PC-3 (cell line): Measurements from ENCODE around the gene FRA10AC1. TPM values are rescaled to one million over a fixed set of nuclear protein-coding genes. Genes with fewer than 3 reads are reported as not detected.

Experiments used
- ATAC-seq: fragments of 200-7000 bp; cut with Tn5 transposase; 2 replicates; pipeline ENCODE4 v1.9.1; 2020; ENCODE audit warnings: mild to moderate bottlenecking, moderate library complexity
- BruUV-seq: library from RNA; stranded (reverse); fragments of 400-500 nt; replicated peaks from 2 replicates; lab custom pipeline; 2021; lab: Mats Ljungman, UMichigan
- CTCF ChIA-PET: fragments of 300-600 bp; sonication (Branson Sonifier 250); formaldehyde crosslinking; loops from one replicate; lab custom pipeline; 2022; ENCODE audit warnings: antibody characterized with exemption; lab: Charles Lee
- POLR2A ChIA-PET: fragments of 300-600 bp; sonication (Branson Sonifier 250); formaldehyde crosslinking; loops from one replicate; lab custom pipeline; 2022; ENCODE audit warnings: antibody characterized with exemption; ENCODE audit not compliant: unreplicated experiment; lab: Charles Lee
- DNase-seq: peaks from one replicate; pipeline ENCODE4 v3.0.0-alpha.2; 2015
- H2AFZ ChIP-seq: fragments of 300-600 bp; sonication (generic); 2 replicates; pipeline ENCODE4 v1.6.0; 2016; ENCODE audit warnings: antibody characterized with exemption, low read length
- H3F3A ChIP-seq: fragments of 300-600 bp; sonication (generic); one replicate; pipeline ENCODE4 v1.6.0; 2017; ENCODE audit warnings: antibody characterized with exemption, low read length, control low read depth, mild to moderate bottlenecking; ENCODE audit not compliant: unreplicated experiment
- H3K27ac ChIP-seq: fragments of 300-600 bp; sonication (generic); 2 replicates; pipeline ENCODE4 v1.5.1; 2016; ENCODE audit warnings: mild to moderate bottlenecking, low read length
- H3K27me3 ChIP-seq: fragments of 300-600 bp; sonication (generic); 2 replicates; pipeline ENCODE4 v1.6.1; 2016; ENCODE audit warnings: low read length, mixed read lengths
- H3K36me3 ChIP-seq: fragments of 300-600 bp; sonication (generic); 2 replicates; pipeline ENCODE4 v1.6.1; 2016; ENCODE audit warnings: low read depth, mixed run types, low read length, mixed read lengths
- H3K4me1 ChIP-seq: fragments of 300-600 bp; sonication (generic); 2 replicates; pipeline ENCODE4 v1.5.1; 2016; ENCODE audit warnings: low read length; ENCODE audit not compliant: insufficient read depth
- H3K4me2 ChIP-seq: fragments of 300-600 bp; sonication (generic); 2 replicates; pipeline ENCODE4 v1.6.0; 2016; ENCODE audit warnings: low read length
- H3K4me3 ChIP-seq: fragments of 300-600 bp; sonication (generic); 2 replicates; pipeline ENCODE4 v1.5.1; 2016; ENCODE audit warnings: mild to moderate bottlenecking, low read length, mixed read lengths
- H3K79me2 ChIP-seq: fragments of 300-600 bp; sonication (generic); 2 replicates; pipeline ENCODE4 v1.6.1; 2017; ENCODE audit warnings: low read length, mixed read lengths
- H3K9ac ChIP-seq: fragments of 300-600 bp; sonication (generic); 2 replicates; pipeline ENCODE4 v1.6.0; 2016; ENCODE audit warnings: mild to moderate bottlenecking, low read length
- H3K9me2 ChIP-seq: fragments of 300-600 bp; sonication (generic); replicated peaks from 2 replicates; pipeline ENCODE4 v1.6.1; 2016; ENCODE audit warnings: mixed run types, low read length, mixed read lengths
- H3K9me3 ChIP-seq: fragments of 300-600 bp; sonication (generic); 2 replicates; pipeline ENCODE4 v1.6.1; 2016; ENCODE audit warnings: low read length, mixed read lengths
- H4K20me1 ChIP-seq: fragments of 300-600 bp; sonication (generic); 2 replicates; pipeline ENCODE4 v1.6.1; 2016; ENCODE audit warnings: low read length, mixed read lengths
- EZH2 ChIP-seq: fragments of 300-600 bp; sonication (generic); IDR thresholded peaks from one replicate; pipeline ENCODE4 v1.6.1; 2017; ENCODE audit warnings: antibody characterized with exemption, mild to moderate bottlenecking, low read length; ENCODE audit not compliant: unreplicated experiment
- EZH2phosphoT487 ChIP-seq: fragments of 300-600 bp; sonication (generic); IDR thresholded peaks from 2 replicates; pipeline ENCODE4 v1.6.1; 2018; ENCODE audit warnings: mild to moderate bottlenecking, antibody characterized with exemption, low read length, borderline replicate concordance
- intact Hi-C: fragments of 100-400 bp; cut with micrococcal nuclease; formaldehyde crosslinking; loops from 2 replicates; pipeline ENCODE4 v1.9.0; 2023
- total RNA-seq: library from RNA; depleted of rRNA; stranded (reverse); fragments of >200 nt; gene quantifications from 2 replicates; pipeline ENCODE4 v1.2.3, GENCODE V29; 2014
- TF ChIP-seq, protein P1 (sequence below): fragments of 300-600 bp; sonication (generic); conservative IDR thresholded peaks from 2 replicates; pipeline ENCODE4 v1.5.1; 2017; ENCODE audit warnings: antibody characterized with exemption, low read depth, mild to moderate bottlenecking, low read length

The FRA10AC1 gene
- total RNA-seq, 1 experiment from 2014 or later = 3.8 TPM

DNA sequence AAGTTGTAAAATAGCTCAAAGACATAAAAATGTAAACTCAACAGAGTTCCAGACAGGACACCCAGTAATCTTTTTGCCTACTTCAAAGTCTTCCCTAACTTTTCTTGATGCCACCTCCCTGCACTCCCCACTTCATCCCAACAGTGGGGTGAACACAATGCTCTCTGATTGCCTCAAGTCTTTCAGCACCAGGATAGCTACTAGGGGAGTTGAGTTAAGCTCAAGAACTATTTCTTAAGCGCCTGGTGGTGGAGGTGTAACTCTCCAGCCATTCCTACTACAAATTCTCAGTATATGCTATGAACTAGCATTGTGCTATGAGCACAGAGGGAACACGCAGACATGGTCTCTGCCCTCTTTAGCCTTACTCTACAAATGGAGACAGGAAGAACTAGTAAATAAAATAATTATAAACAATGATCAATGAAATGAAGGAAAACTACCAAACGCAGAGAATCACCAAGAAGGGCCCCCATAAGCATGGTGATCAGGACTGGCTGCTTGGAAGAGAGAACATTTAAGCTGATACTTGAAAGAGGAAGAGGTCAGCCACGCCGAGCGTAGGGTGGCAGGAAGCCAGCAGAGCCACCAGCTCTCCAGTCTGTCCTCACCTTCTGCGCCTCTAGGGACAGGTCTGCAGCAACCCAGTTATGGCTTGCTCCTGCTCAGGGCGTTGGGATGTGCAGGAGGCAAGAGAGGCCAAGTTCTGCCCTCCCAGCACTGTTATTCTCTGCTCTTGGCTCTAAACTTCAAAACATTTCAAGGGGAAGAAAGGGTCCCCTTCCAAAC, 16.7 kb upstream of the FRA10AC1 start:
- H3K27me3 ChIP-seq = no peaks in the 10 kb centered on the region
- H3K4me1 ChIP-seq = peaks cover 5% of the 10 kb centered on the region; the same call in 1 of the 2 replicates
- H3K9me2 ChIP-seq = no peaks in the 10 kb centered on the region
- no peak overlapping the region for H3K27ac ChIP-seq
- H3K9me3 ChIP-seq = no peaks in the 10 kb centered on the region
- intact Hi-C loops = no loop called here
- no peaks in the 10 kb centered on the region for H3K79me2 ChIP-seq
- no peak overlapping the region for H3K9ac ChIP-seq
- no TSS peak for BruUV-seq
- no peaks in the 10 kb centered on the region for H3K36me3 ChIP-seq
- ATAC-seq = no peak
- H3F3A ChIP-seq = no peaks in the 10 kb centered on the region
- H4K20me1 ChIP-seq = no peaks in the 10 kb centered on the region
- H2AFZ ChIP-seq = no peak overlapping the region
- ChIA-PET CTCF (interaction anchor here (0.6 kb wide), 1 partner anchor 13 kb away, joined by 5 read pairs; no protein-coding TSS in a partner anchor), POLR2A (no interaction called here)
- H3K4me2 ChIP-seq = no peak overlapping the region
- DNase-seq = no peak
- no peak for TF ChIP-seq EZH2
- TF ChIP-seq EZH2phosphoT487 = no peak
- TF ChIP-seq, protein P1, sequence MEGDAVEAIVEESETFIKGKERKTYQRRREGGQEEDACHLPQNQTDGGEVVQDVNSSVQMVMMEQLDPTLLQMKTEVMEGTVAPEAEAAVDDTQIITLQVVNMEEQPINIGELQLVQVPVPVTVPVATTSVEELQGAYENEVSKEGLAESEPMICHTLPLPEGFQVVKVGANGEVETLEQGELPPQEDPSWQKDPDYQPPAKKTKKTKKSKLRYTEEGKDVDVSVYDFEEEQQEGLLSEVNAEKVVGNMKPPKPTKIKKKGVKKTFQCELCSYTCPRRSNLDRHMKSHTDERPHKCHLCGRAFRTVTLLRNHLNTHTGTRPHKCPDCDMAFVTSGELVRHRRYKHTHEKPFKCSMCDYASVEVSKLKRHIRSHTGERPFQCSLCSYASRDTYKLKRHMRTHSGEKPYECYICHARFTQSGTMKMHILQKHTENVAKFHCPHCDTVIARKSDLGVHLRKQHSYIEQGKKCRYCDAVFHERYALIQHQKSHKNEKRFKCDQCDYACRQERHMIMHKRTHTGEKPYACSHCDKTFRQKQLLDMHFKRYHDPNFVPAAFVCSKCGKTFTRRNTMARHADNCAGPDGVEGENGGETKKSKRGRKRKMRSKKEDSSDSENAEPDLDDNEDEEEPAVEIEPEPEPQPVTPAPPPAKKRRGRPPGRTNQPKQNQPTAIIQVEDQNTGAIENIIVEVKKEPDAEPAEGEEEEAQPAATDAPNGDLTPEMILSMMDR = no peak
- H3K4me3 ChIP-seq = no peak overlapping the region

DNA sequence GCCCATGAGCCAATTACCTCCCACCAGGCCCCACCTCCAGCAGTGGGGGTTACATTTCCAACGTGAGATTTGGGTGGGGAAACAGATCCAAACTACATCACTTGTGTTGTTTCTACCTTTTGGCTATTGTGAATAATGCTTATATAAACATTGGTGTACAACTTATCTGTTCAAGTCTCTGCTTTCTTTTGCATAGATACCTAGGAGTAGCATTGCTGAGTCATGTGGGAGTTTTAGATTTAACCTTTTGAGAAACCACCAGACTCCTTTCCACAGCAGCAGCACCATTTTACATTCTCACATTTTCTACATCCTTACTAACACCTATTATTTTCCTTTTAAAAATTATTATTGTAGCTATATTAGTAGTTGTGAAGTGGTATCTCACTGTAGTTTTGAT, 14.4 kb upstream of the FRA10AC1 start:
- POLR2A ChIA-PET = no interaction called here
- Histone ChIP-seq H3K36me3 (no peaks in the 10 kb centered on the region), H3K4me3 (no peak overlapping the region), H3K9me2 (no peaks in the 10 kb centered on the region), H3K4me1 (no peaks in the 10 kb centered on the region), H3K9me3 (no peaks in the 10 kb centered on the region), H3K27me3 (no peaks in the 10 kb centered on the region), H3K27ac (no peak overlapping the region), H3F3A (no peaks in the 10 kb centered on the region), H4K20me1 (no peaks in the 10 kb centered on the region), H3K4me2 (no peak overlapping the region), H2AFZ (no peak overlapping the region), H3K79me2 (no peaks in the 10 kb centered on the region), H3K9ac (no peak overlapping the region)
- no peak for TF ChIP-seq EZH2
- TF ChIP-seq, protein P1 = no peak
- no peak for TF ChIP-seq EZH2phosphoT487
- CTCF ChIA-PET = no interaction called here
- ATAC-seq (no peak), DNase-seq (no peak)
- BruUV-seq = no TSS peak
- intact Hi-C loops = no loop called here

DNA sequence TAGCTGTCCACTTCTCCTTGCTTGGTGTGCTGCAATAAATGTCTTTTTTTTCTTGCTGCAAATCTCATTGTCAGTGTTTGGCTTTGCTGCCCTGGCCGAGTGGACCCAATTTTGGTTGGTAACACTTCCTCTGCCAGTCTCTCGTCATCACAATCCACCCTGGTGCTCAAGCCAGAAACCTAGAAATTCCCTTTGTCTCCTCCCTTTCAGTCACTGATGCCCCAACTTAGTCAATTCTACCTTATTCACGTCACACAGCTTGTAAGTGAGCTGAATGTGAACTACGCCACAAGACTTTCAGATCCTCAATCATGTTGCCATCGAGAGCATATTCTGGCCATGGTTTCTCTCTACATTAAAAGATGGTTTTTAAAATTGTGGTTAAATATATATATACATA, 13.0 kb upstream of the FRA10AC1 start:
- H4K20me1 ChIP-seq = no peaks in the 10 kb centered on the region
- no peak overlapping the region for H3K9ac ChIP-seq
- TF ChIP-seq EZH2phosphoT487 (no peak), EZH2 (no peak)
- TF ChIP-seq, protein P1 = no peak
- DNase-seq (no peak), ATAC-seq (no peak)
- H3K4me2 ChIP-seq = no peak overlapping the region
- no TSS peak for BruUV-seq
- H3K9me3 ChIP-seq = no peaks in the 10 kb centered on the region
- H3K4me3 ChIP-seq = no peak overlapping the region
- POLR2A ChIA-PET = no interaction called here
- H3K36me3 ChIP-seq = no peaks in the 10 kb centered on the region
- H3K9me2 ChIP-seq = no peaks in the 10 kb centered on the region
- no peaks in the 10 kb centered on the region for H3F3A ChIP-seq
- H3K27ac ChIP-seq = no peak overlapping the region
- intact Hi-C loops = no loop called here
- H2AFZ ChIP-seq = no peak overlapping the region
- no peaks in the 10 kb centered on the region for H3K79me2 ChIP-seq
- CTCF ChIA-PET = no interaction called here
- no peaks in the 10 kb centered on the region for H3K27me3 ChIP-seq
- no peaks in the 10 kb centered on the region for H3K4me1 ChIP-seq
